DMS153 (cell line): Measurements from ENCODE around the gene PLPP3.
"Not testable (repeated sequence)": the region's sequence is repeated elsewhere in the genome, so short reads cannot be mapped to it uniquely, and the experiment has no call there.

Source experiments
- DNase-seq: peaks from one replicate; lab custom pipeline; 2025; lab: John Stamatoyannopoulos, UW

PLPP3 gene

GRCh38 chr1:56578963-56579875 lies at the start of gene PLPP3:
Gene PLPP3, minus strand, starts transcription at chr1:56579563. Its CDS starts 547 bp downstream, at chr1:56579016.
- peak; percentile 56 for DNase-seq

GRCh38 chr1:56627636-56628039 lies 48.3 kb upstream of the PLPP3 start:
- DNase-seq: peak; percentile 32

GRCh38 chr1:56627019-56627635 lies 47.8 kb upstream of the PLPP3 start:
- DNase-seq: no peak

GRCh38 chr1:56626546-56626945 lies 47.2 kb upstream of the PLPP3 start:
- DNase-seq: no peak

- DNase-seq: no peak
These were observed 46.6 kb upstream of the PLPP3 start for GRCh38 chr1:56625819-56626440.

- DNase-seq: no peak
These were observed 37.8 kb upstream of the PLPP3 start for GRCh38 chr1:56617141-56617540.

- DNase-seq: not testable (repeated sequence)
These were observed 31.4 kb upstream of the PLPP3 start for GRCh38 chr1:56610770-56611169.

- DNase-seq: not testable (repeated sequence)
These were observed 30.7 kb upstream of the PLPP3 start for GRCh38 chr1:56610097-56610496.

GRCh38 chr1:56595397-56596191 lies 16.2 kb upstream of the PLPP3 start:
- not testable (repeated sequence) for DNase-seq

GRCh38 chr1:56591909-56592308 lies 12.5 kb upstream of the PLPP3 start:
- no peak for DNase-seq

- DNase-seq: no peak
These were observed 11.2 kb upstream of the PLPP3 start for GRCh38 chr1:56590520-56591011.

- no peak for DNase-seq
These were observed 10.0 kb upstream of the PLPP3 start for GRCh38 chr1:56589369-56589768.

GRCh38 chr1:56586502-56586901 lies 7.1 kb upstream of the PLPP3 start:
- no peak for DNase-seq

GRCh38 chr1:56585985-56586384 lies 6.6 kb upstream of the PLPP3 start:
- no peak for DNase-seq

GRCh38 chr1:56584910-56585528 lies 5.7 kb upstream of the PLPP3 start:
- peak; percentile 22 for DNase-seq

GRCh38 chr1:56583957-56584468 lies 4.7 kb upstream of the PLPP3 start:
- DNase-seq: no peak

GRCh38 chr1:56580771-56581170 lies 1.4 kb upstream of the PLPP3 start:
- no peak for DNase-seq

GRCh38 chr1:56578138-56578962 lies 1.0 kb downstream of the PLPP3 start:
- peak; percentile 74 for DNase-seq

- DNase-seq: no peak
These were observed 1.8 kb downstream of the PLPP3 start for GRCh38 chr1:56577406-56578137.
